Melanocyte of skin (primary cell): ENCODE measurements around the gene RTN4IP1. TPM values are rescaled to one million over a fixed set of nuclear protein-coding genes. Genes with fewer than 3 reads are reported as not detected.

Experiments used
- small RNA-seq, 2 donors: library from RNA; depleted of rRNA; stranded (forward); fragments of <200 nt; gene quantifications; one replicate each; pipeline ENCODE3, GENCODE V24; 2012
- total RNA-seq, 2 donors: library from RNA; depleted of rRNA; stranded (reverse); fragments of >200 nt; gene quantifications; 2 replicates each; pipeline ENCODE4 v1.2.3, GENCODE V29; 2012

RTN4IP1 gene, protein sequence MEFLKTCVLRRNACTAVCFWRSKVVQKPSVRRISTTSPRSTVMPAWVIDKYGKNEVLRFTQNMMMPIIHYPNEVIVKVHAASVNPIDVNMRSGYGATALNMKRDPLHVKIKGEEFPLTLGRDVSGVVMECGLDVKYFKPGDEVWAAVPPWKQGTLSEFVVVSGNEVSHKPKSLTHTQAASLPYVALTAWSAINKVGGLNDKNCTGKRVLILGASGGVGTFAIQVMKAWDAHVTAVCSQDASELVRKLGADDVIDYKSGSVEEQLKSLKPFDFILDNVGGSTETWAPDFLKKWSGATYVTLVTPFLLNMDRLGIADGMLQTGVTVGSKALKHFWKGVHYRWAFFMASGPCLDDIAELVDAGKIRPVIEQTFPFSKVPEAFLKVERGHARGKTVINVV
- total RNA-seq = 10 to 100 TPM in 1 of 2 donors, 1 to 10 TPM in 1; 7.6 to 11.7 TPM

DNA sequence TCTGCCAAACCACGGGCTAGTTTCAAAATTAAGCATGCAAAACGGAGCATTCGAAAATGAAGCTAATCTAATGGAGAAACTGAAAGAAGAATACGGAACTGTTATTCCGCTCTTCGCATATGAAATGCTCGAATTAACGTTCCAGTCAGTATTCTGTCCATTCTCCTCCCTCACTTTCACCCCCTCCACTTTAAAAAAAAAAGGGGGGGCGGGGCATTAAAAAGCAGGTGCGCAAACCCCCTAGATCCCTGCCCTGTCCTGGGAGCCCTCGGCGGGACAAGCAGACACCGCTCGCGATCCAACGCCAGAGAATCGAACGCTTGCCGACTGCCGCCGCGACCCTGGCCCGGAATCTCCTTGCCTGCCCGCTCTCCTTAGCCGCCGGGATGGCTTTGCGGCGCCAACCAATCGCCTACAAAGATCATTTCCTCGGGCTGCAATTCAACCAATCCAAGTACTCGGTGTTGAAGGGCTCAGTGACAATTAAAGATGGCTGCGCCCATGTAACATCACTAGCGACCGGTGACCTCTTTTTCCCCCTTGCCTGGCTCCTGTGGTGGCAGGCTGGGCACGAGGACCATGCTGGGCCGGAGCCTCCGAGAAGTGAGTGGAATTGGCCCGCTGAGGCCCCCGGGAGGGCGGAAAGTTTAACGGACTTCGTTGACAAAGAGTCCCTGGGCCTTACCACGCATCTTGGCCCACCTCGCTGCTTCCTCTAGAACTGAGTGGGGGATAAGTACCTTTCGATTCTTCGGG, at the start of gene RTN4IP1, which contains the start of gene QRSL1:
RTN4IP1 (minus strand) TSS at position 396 of the 756 bp plus-strand sequence. CDS start 477 bp downstream, outside the sequence.
QRSL1 (plus strand) TSS at position 476 of the 756 bp plus-strand sequence; CDS start at position 580, 104 bp downstream.

Small RNA genes within 50 kb of the gene (small RNA-seq; reads per million reads assigned to genes)
- gene RNU6-527P = 0 reads per million in 2 donors

Other genes starting within 250 kb of the RTN4IP1 start
- 10 to 100 TPM; 12.7 to 16.3 TPM for gene QRSL1, start 80 bp upstream of the RTN4IP1 start, total RNA-seq